Fibroblast of skin of abdomen (primary cell): ENCODE measurements around the gene RRAGC. TPM values are rescaled to one million over a fixed set of nuclear protein-coding genes. Genes with fewer than 3 reads are reported as not detected.
A peak's percentile ranks its signal among the peaks of the same experiment; 100 is the strongest.

Experiments used
- DNase-seq: peaks from one replicate; pipeline ENCODE4 v3.0.0-alpha.2; 2013
- polyA plus RNA-seq, 2 experiments: library from polyadenylated mRNA; unstranded; fragments of 120-200 nt; gene quantifications; one replicate each; pipeline ENCODE4 v1.2.1, GENCODE V29; 2013; ENCODE audit not compliant: insufficient read length in 2 of 2

RRAGC gene
- 27.4 TPM for polyA plus RNA-seq (2013, experiment 1 of 2; ENCODE audit: insufficient read length)
- polyA plus RNA-seq (2013, experiment 2 of 2; ENCODE audit: insufficient read length): 26.7 TPM

- DNase-seq: peak; percentile 99
These were observed at the start of gene RRAGC for GRCh38 chr1:38859561-38860453. Gene RRAGC (minus strand): TSS chr1:38859772. CDS start chr1:38859646, 126 bp downstream.

GRCh38 chr1:38908821-38909220, 49.2 kb upstream of the RRAGC start:
- no peak for DNase-seq

GRCh38 chr1:38905985-38906384, 46.4 kb upstream of the RRAGC start:
- DNase-seq: no peak

GRCh38 chr1:38899560-38899959, 40.0 kb upstream of the RRAGC start:
- DNase-seq: no peak

- DNase-seq: no peak
These were observed 39.2 kb upstream of the RRAGC start for GRCh38 chr1:38898653-38899230.

GRCh38 chr1:38896169-38896568, 36.6 kb upstream of the RRAGC start:
- DNase-seq: no peak

- DNase-seq: no peak
These were observed 33.4 kb upstream of the RRAGC start for GRCh38 chr1:38892976-38893375.

- DNase-seq: no peak
These were observed 32.2 kb upstream of the RRAGC start for GRCh38 chr1:38891753-38892152.

- DNase-seq: no peak
These were observed 30.0 kb upstream of the RRAGC start for GRCh38 chr1:38889589-38889988.

- DNase-seq: no peak
These were observed 29.1 kb upstream of the RRAGC start for GRCh38 chr1:38888423-38889333.

GRCh38 chr1:38885092-38885491, 25.5 kb upstream of the RRAGC start:
- no peak for DNase-seq

- DNase-seq: no peak
These were observed 21.9 kb upstream of the RRAGC start, which contains the start of gene GJA9 for GRCh38 chr1:38881487-38881886. Gene GJA9 (minus strand): TSS chr1:38881587. CDS start chr1:38876098, 5,489 bp downstream.

GRCh38 chr1:38875811-38876210, 16.2 kb upstream of the RRAGC start:
- no peak for DNase-seq

GRCh38 chr1:38873027-38873969, 13.7 kb upstream of the RRAGC start, which contains the start of gene MYCBP:
Gene MYCBP (minus strand): TSS chr1:38873348. CDS start chr1:38873305, 43 bp downstream.
- DNase-seq: peak; percentile 95

GRCh38 chr1:38872401-38873026, 12.9 kb upstream of the RRAGC start:
- no peak for DNase-seq

- DNase-seq: no peak
These were observed 11.4 kb upstream of the RRAGC start for GRCh38 chr1:38870996-38871395.

GRCh38 chr1:38867208-38867607, 7.6 kb upstream of the RRAGC start:
- DNase-seq: no peak

- DNase-seq: no peak
These were observed 5.6 kb upstream of the RRAGC start for GRCh38 chr1:38865112-38865715.

- DNase-seq: no peak
These were observed 853 bp upstream of the RRAGC start for GRCh38 chr1:38860454-38860795.

GRCh38 chr1:38858833-38859560, 575 bp downstream of the RRAGC start:
- peak; percentile 31 for DNase-seq
